HEK293T (cell line): ENCODE data around the gene METTL9.

Source experiments
- ARNT ChIP-seq: fragments of 450-650 bp; IDR thresholded peaks from 2 replicates; pipeline ENCODE4 v1.6.1; 2017; ENCODE audit warnings: mild to moderate bottlenecking
- BHLHE40 ChIP-seq: fragments of 450-650 bp; IDR thresholded peaks from 2 replicates; pipeline ENCODE4 v1.6.1; 2016; ENCODE audit warnings: mild to moderate bottlenecking, moderate library complexity, borderline replicate concordance
- ELF4 ChIP-seq: fragments of 450-650 bp; IDR thresholded peaks from 2 replicates; pipeline ENCODE4 v1.6.1; 2017; ENCODE audit warnings: antibody characterized with exemption
- FOXM1 ChIP-seq: fragments of 450-650 bp; IDR thresholded peaks from 2 replicates; pipeline ENCODE4 v1.6.1; 2017; ENCODE audit warnings: mild to moderate bottlenecking, borderline replicate concordance
- HDGF ChIP-seq: fragments of 450-650 bp; IDR thresholded peaks from 2 replicates; pipeline ENCODE4 v1.6.1; 2017; ENCODE audit warnings: antibody characterized with exemption, borderline replicate concordance
- SP1 ChIP-seq: fragments of 450-650 bp; IDR thresholded peaks from 2 replicates; pipeline ENCODE4 v1.6.1; 2017
- SUZ12 ChIP-seq: fragments of 450-650 bp; IDR thresholded peaks from 2 replicates; pipeline ENCODE4 v1.6.1; 2016; ENCODE audit warnings: mild to moderate bottlenecking
- TARDBP ChIP-seq: fragments of 450-650 bp; IDR thresholded peaks from 2 replicates; pipeline ENCODE4 v1.6.1; 2016

GRCh38 chr16:21702276-21702675 is 102.9 kb downstream of the METTL9 start:
- TF ChIP-seq SUZ12 (no peak), SP1 (no peak), FOXM1 (no peak), BHLHE40 (no peak), ELF4 (no peak), HDGF (no peak), ARNT (no peak), TARDBP (no peak)
